Measurements from ENCODE around the gene JAKMIP2.
"Not testable (repeated sequence)": the region's sequence is repeated elsewhere in the genome, so short reads cannot be mapped to it uniquely, and the experiment has no call there.

JAKMIP2 gene

GRCh38 chr5:147782110-147783028, at the start of gene JAKMIP2:
Gene JAKMIP2 (minus strand): TSS chr5:147782728. CDS start chr5:147671806, 110,922 bp downstream.
- DNase-seq: peak; percentile 85

GRCh38 chr5:147831465-147831864, 48.9 kb upstream of the JAKMIP2 start, which contains the start of gene SPINK1:
Gene SPINK1 (minus strand): TSS chr5:147831671. CDS start chr5:147831577, 94 bp downstream.
- DNase-seq: no peak

- no peak for DNase-seq
Measured at GRCh38 chr5:147830035-147830434, 47.5 kb upstream of the JAKMIP2 start.

GRCh38 chr5:147827017-147827416, 44.5 kb upstream of the JAKMIP2 start:
- not testable (repeated sequence) for DNase-seq

GRCh38 chr5:147826361-147826760, 43.8 kb upstream of the JAKMIP2 start:
- DNase-seq: no peak

GRCh38 chr5:147822686-147823491, 40.4 kb upstream of the JAKMIP2 start:
- DNase-seq: peak; percentile 20

- DNase-seq: not testable (repeated sequence)
Measured at GRCh38 chr5:147822222-147822621, 39.7 kb upstream of the JAKMIP2 start.

- DNase-seq: no peak
Measured at GRCh38 chr5:147821766-147822165, 39.2 kb upstream of the JAKMIP2 start.

GRCh38 chr5:147819261-147819770, 36.8 kb upstream of the JAKMIP2 start:
- DNase-seq: no peak

- DNase-seq: no peak
Measured at GRCh38 chr5:147818290-147818689, 35.8 kb upstream of the JAKMIP2 start.

GRCh38 chr5:147813696-147814095, 31.2 kb upstream of the JAKMIP2 start:
- DNase-seq: no peak

GRCh38 chr5:147809830-147810666, 27.5 kb upstream of the JAKMIP2 start:
- DNase-seq: no peak

- no peak for DNase-seq
Measured at GRCh38 chr5:147805030-147805454, 22.5 kb upstream of the JAKMIP2 start.

- DNase-seq: no peak
Measured at GRCh38 chr5:147804334-147804733, 21.8 kb upstream of the JAKMIP2 start.

GRCh38 chr5:147803926-147804325, 21.4 kb upstream of the JAKMIP2 start:
- no peak for DNase-seq

GRCh38 chr5:147803161-147803560, 20.6 kb upstream of the JAKMIP2 start:
- DNase-seq: not testable (repeated sequence)

- no peak for DNase-seq
Measured at GRCh38 chr5:147801461-147801860, 18.9 kb upstream of the JAKMIP2 start.

- no peak for DNase-seq
Measured at GRCh38 chr5:147800491-147800890, 18.0 kb upstream of the JAKMIP2 start.

GRCh38 chr5:147796556-147797308, 14.2 kb upstream of the JAKMIP2 start:
- DNase-seq: no peak

GRCh38 chr5:147791181-147791580, 8.7 kb upstream of the JAKMIP2 start:
- no peak for DNase-seq

GRCh38 chr5:147789820-147790219, 7.3 kb upstream of the JAKMIP2 start:
- no peak for DNase-seq

GRCh38 chr5:147788023-147788422, 5.5 kb upstream of the JAKMIP2 start:
- no peak for DNase-seq
